ENCODE results near the gene ADRM1.

The ADRM1 gene

DNA sequence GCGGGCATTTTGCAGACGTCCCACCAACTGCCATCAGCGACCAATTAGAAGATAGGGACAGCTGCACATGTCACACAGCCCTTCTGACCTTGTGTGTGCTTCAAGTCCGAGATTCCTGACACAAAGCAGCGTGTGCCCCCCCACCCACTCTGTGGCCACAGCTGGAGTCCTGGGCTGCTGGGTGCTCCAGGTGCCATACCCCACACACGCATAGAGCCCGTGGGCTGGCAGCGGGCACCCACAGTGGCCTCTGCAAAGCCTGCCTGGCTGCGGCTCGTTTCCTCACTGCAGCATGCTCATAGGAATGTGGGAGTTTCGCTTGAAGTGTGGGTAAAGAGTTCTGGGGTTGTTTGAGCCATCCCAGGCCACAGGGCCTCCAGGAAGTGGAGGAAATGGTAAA is 2.5 kb upstream of the ADRM1 start:
- TF ChIP-seq, protein P1, sequence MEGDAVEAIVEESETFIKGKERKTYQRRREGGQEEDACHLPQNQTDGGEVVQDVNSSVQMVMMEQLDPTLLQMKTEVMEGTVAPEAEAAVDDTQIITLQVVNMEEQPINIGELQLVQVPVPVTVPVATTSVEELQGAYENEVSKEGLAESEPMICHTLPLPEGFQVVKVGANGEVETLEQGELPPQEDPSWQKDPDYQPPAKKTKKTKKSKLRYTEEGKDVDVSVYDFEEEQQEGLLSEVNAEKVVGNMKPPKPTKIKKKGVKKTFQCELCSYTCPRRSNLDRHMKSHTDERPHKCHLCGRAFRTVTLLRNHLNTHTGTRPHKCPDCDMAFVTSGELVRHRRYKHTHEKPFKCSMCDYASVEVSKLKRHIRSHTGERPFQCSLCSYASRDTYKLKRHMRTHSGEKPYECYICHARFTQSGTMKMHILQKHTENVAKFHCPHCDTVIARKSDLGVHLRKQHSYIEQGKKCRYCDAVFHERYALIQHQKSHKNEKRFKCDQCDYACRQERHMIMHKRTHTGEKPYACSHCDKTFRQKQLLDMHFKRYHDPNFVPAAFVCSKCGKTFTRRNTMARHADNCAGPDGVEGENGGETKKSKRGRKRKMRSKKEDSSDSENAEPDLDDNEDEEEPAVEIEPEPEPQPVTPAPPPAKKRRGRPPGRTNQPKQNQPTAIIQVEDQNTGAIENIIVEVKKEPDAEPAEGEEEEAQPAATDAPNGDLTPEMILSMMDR (IDR thresholded peaks at IDR 0.05): no peak

DNA sequence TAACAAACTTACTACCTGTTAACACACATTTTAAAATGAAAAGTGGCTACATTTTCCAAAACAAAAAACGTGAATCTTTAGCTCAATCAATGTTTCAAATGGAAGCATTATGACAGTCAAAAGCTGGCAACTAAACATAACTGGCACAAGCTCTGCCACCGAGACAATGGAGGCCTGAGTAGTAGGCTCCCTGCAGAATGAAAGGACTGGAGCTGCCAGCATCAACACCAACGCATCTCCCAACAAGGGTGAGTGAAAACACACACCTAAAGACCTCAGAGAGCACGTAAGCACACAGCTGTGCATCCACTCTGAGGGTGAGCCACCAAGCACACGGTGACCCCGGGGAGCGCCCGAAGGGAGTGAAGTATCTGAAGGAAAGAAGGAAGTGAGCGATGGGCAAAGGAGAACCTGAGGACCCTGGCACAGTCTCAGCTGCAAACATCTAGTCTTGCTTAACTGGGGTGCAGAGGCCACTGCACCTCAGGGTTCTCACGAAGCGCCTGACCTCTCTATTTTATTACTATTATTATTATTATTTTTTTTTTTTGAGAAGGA is 1.6 kb upstream of the ADRM1 start:
- TF ChIP-seq, protein P1 (IDR thresholded peaks at IDR 0.05): no peak

DNA sequence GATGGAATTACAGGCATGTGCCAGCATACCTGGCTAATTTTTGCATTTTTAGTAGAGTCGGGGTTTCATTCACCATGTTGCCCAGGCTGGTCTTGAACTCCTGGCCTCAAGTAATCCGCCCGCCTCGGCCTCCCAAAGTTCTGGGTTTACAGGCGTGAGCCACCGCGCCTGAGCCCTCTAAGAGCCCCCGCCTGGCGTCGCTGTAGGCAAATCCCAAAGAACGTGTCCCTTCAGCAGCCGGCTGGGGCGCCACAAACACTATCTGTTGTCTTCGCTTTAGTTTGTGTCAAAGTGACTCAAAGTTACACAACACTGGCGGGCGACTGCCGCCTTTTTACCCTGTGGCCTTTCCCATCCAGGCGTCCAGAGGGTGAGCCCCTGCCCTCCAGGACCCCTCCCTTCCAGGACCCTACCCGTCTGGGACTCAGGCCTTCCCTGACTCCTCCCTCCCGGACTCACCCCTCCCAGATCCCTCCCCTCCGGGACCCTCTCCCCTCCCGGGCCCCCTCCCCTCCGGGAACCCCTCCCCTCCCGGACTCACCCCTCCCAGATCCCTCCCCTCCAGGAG is 940 bp upstream of the ADRM1 start:
- TF ChIP-seq, protein P1 (IDR thresholded peaks at IDR 0.05): peak; percentile 85

DNA sequence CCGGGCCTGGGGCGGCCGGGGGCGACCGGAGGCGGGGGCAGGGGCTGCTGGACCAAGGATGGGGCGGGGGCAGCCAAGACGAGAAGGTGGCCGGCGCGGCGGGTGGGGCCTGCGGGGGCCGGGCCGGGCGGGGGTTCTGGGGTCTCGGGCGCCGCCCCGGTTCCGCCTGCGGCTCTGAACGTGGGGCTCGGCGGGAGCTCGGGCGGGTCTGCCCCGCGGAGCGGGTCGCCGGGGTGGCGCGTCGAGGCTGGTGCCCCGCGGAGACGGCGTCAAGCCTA is 204 bp downstream of the ADRM1 start:
- TF ChIP-seq, protein P1 (IDR thresholded peaks at IDR 0.05): no peak

DNA sequence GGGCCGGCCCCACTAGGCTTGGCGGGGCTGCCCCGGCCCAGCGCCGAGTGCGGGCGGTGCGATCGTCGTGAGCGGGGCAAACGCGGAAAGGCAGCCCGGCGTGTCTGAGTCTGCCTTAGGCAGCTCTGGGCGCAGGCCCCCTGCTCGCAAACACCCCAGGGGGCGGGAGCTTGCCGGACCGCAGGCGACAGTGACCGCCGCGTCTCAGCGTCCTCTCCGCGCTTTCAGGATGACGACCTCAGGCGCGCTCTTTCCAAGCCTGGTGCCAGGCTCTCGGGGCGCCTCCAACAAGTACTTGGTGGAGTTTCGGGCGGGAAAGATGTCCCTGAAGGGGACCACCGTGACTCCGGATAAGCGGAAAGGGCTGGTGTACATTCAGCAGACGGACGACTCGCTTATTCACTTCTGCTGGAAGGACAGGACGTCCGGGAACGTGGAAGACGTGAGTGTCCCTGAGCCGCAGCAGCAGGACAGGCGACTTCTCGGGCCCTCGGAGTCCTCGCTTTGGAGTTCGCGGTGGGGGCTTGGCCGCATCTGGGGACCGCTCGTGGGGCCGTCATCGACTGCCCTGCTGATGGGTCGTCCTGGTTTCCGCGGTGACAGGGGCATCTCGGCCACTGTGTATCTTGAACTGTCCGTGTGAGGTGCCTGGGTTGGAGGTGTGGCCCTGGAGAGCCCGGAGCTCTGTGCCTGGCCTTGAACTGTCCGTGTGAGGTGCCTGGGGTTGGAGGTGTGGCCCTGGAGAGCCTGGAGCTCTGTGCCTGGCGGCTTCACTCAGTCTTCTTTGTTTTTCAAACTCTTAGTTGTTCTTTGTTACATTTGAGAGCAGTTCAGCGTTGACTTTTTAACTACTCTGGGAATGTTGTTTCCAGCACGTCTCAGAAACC is 786 bp downstream of the ADRM1 start:
- TF ChIP-seq, protein P1 (IDR thresholded peaks at IDR 0.05): no peak

DNA sequence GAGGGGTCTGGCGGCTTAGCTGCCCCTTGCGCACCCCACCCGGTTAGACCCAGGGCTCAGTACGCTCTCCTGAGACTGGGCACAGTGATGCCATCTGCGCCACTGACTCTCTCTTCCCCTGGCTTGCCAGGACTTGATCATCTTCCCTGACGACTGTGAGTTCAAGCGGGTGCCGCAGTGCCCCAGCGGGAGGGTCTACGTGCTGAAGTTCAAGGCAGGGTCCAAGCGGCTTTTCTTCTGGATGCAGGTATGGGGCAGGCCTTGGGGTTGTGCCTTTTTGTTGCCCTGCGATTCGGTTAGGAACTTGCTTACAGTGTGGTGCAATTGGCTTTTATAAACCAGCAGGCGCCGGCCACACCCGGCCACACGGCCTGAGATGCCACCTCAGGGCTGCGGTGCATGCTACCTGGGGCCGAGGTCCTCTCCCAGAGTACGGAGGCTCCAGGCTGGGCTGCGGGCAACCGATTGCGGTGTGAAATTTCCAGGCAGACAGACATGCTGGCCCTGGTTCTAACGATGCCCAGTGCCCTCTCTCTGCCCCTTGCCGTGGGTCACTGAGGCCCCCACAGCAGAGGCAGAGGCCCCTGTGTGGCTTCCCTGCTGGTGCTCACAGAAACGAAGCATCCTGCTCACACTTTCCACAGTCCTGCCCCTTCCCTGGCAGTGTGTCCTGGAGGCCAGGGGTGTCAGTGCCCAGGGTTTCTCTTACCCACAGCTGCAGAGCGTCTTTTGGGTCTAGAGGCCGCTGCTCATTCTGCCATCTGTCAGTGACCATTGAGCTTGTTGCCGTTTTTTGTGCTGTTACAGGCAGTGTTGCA is 1.7 kb downstream of the ADRM1 start:
- TF ChIP-seq, protein P1 (IDR thresholded peaks at IDR 0.05): no peak

DNA sequence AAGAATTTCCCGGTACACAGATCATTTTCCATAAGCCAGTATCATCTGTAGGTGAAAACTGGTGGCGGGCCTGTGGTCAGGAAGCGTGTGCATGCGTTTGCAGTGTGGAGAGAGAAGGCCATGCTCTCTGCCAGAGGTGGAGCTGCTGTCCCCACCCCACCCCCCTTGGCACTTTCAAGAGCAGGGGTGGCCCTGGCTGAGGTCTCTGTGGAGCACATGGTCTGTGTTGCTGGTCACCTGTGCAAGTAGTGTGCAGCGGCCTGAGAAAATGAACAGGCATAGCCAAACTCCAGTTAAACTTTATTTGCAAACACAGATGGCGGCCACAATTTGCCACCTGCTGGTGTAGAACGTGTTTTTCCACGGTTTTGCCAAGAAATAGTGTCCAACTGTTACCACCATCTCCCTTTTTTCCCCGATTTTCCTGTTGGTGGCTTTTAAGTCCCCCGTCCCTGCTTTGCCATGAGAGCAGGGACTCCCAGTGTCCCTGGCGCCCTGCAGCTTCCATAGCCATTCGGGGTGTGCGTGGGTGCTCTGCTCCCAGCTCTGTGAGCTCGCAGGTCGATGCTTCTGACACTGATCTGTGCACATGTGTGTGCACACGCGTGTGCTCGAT is 2.5 kb downstream of the ADRM1 start:
- TF ChIP-seq, protein P1 (IDR thresholded peaks at IDR 0.05): no peak
